ENCODE results near the gene C2CD2.
"Not testable (repeated sequence)": the region's sequence is repeated elsewhere in the genome, so short reads cannot be mapped to it uniquely, and the experiment has no call there.

C2CD2 gene

GRCh38 chr21:41953831-41954653 is at the start of gene C2CD2:
TSS of gene C2CD2 (minus strand) at chr21:41954018. CDS start at chr21:41953648, 370 bp downstream.
- in situ Hi-C loops (cut with MboI; ENCODE audit: low sequenced_read_pairs), result no loop called here

- in situ Hi-C loops (cut with MboI; ENCODE audit: low sequenced_read_pairs), result no loop called here
Measured at GRCh38 chr21:42003051-42003461, 49.2 kb upstream of the C2CD2 start.

GRCh38 chr21:42002421-42002958 is 48.7 kb upstream of the C2CD2 start:
- in situ Hi-C loops (cut with MboI; ENCODE audit: low sequenced_read_pairs), result no loop called here

GRCh38 chr21:42001781-42002180 is 48.0 kb upstream of the C2CD2 start:
- in situ Hi-C loops (cut with MboI; ENCODE audit: low sequenced_read_pairs), result no loop called here

GRCh38 chr21:42000908-42001307 is 47.1 kb upstream of the C2CD2 start:
- in situ Hi-C loops (cut with MboI; ENCODE audit: low sequenced_read_pairs), result no loop called here

DNA sequence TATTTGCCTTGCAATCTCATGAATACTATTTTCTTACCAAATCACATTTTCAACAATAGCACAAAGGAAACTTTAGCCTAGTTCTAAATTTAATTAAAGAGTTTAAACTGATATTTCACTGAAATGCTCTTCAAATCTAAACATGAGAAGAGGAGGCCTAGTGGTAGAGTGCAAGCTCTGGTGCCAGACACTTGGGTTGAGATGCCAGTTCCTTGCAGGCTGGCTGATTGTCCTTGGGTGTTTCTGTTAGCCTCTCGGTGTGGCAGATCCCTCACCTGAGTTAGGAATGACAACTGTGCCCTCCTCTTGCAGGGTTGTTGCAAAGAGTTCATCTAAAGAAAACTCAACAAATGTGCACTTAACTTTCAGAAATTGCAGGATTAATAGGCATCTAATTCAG is 43.8 kb upstream of the C2CD2 start:
- in situ Hi-C loops (cut with MboI; ENCODE audit: low sequenced_read_pairs), result no loop called here

DNA sequence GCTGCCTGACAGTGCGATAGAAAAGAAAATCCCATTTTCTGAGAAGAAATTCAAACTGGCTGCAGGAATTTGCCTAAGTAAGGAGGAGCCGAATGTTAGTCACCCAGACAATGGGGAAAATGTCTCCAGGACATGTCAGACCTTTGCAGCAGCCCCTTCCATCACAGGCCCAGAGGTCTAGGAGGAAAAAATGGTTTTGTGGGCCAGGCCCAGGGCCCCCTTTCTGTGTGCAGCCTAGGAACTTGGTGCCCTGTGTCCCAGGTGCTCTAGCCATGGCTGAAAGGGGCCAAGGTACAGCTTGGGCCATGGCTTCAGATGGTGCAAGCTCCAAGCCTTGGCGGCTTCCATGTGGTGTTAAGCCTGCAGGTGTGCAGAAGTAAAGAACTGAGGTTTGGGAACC is 41.8 kb upstream of the C2CD2 start:
- in situ Hi-C loops (cut with MboI; ENCODE audit: low sequenced_read_pairs), result no loop called here

DNA sequence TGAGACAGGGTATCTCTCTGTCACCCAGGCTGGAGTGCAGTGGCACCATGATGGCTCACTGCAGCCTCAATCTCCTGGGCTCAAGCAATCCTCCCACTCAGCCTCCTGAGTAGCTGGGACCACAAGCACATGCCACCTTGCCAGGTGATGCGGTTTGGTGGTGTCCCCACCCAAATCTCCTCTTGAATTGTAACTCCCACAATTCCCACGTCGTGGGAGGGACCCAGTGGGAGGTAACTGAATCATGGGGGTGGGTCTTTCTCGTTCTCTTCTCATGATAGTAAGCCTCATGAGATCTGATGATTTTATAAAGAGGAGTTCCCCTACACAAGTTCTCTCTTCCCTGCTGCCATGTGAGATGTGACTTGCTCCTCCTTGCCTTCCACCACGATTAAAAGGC is 40.8 kb upstream of the C2CD2 start:
- in situ Hi-C loops (cut with MboI; ENCODE audit: low sequenced_read_pairs), result not testable (repeated sequence)

- in situ Hi-C loops (cut with MboI; ENCODE audit: low sequenced_read_pairs), result no loop called here
Measured at GRCh38 chr21:41993744-41994143, 39.9 kb upstream of the C2CD2 start.

DNA sequence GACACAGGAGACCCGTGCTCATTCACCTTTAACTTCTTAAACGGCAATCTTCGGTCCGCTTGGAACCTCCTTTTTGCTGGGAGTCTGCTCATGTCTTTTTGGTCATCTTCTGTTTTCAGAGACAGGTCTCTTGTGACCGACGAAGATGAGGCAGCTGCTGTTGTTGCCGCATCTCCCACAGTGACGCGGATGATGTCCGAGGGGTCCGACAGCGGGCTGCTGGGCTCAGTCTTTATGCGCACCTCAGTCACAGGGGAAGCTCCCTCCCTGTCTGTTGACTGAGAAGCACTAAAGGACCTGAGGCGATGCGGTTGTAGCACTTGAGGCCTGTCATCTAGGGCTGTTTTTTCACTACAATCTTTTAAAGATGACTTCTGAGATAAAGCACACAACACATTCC is 38.8 kb upstream of the C2CD2 start:
- in situ Hi-C loops (cut with MboI; ENCODE audit: low sequenced_read_pairs), result no loop called here

DNA sequence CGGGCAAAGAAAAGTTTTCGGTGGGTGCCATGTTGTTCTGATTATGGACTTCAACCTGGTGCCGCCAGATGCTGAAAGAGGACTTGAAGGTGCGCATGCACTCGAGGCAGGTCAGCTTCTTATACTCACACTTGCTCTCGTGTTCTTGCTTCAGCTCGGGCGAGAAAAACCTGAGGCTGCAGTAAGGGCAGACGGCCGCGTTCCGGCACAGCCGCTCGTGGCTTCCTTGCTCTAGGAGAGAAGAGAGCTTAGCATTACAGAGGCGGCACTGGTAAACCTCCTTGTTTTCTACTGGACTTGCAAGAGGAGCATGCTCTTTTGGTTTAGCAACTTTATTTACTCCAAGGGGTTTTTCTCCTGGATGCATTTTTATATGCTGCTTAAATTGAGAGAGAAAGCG is 37.8 kb upstream of the C2CD2 start:
- in situ Hi-C loops (cut with MboI; ENCODE audit: low sequenced_read_pairs), result no loop called here

GRCh38 chr21:41989698-41990097 is 35.9 kb upstream of the C2CD2 start:
- in situ Hi-C loops (cut with MboI; ENCODE audit: low sequenced_read_pairs), result no loop called here

DNA sequence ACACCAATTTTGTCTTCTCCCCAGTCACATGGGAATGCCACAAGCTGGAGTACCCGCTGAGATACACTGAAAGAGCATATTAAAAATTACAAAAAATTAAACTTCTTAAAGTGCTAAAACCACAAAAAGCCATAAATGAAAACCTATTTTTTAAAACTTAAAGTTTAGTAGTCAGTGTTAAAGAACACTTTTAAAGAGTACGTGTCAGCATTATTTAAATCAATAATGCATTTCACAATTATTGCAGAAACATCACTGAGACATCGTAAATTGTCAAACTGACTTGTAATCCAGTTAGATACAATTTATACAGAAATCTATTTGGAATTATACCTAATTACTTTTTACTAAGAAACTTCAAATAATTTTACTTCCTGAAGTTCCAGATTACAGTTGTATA is 33.5 kb upstream of the C2CD2 start:
- in situ Hi-C loops (cut with MboI; ENCODE audit: low sequenced_read_pairs), result no loop called here

DNA sequence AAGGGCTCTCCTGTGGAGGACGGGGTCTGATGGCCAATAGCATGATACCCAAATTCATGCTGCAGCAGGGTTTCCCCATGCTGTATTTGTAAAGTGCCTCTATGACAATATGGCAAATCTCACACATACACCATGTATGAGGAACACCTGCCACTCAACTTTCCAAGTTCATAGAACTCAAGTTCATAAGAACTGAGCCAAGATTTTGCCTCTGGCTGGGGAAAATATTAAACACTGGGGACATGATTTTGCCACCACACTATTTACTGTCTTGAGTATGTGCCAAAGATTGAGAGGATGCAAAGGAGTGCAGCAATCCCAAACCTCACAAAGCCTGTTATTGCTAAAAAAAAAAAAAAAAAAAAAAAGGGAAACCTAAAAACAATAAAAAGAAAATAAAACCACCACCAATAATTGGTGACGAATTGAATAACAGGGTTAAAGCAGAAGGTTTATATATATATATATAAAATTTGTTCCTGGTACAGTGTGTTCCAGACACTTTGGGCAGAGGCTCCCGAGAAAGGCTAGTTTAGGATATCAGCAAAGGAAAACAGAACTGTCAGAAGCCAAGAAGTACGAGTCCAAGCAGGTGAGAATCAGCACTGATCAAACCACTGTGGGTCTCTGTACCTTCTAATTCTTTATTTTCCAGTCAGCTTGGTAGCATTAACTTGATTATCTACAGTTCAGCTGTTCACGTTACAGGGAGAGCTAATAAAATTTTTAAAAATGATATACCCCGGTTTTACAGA is 32.0 kb upstream of the C2CD2 start:
- in situ Hi-C loops (cut with MboI; ENCODE audit: low sequenced_read_pairs), result no loop called here

DNA sequence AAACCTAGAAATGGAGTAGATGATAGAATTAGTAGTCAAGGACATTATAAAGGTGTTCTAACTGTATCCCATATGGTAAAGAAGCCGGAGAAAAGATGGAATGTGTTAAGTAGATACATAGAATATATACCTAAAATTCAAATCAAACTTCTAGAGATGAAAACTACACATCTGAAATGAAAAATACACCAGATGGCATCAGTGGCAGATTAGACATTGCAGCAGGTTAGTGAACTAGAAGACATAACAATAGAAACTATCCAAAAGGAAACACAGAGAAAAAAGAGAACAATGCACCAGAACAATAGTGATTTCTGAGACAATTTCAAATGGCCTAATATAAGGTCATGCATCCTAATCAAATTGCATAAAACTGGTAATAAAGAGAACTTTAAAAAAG is 29.4 kb upstream of the C2CD2 start:
- in situ Hi-C loops (cut with MboI; ENCODE audit: low sequenced_read_pairs), result no loop called here

DNA sequence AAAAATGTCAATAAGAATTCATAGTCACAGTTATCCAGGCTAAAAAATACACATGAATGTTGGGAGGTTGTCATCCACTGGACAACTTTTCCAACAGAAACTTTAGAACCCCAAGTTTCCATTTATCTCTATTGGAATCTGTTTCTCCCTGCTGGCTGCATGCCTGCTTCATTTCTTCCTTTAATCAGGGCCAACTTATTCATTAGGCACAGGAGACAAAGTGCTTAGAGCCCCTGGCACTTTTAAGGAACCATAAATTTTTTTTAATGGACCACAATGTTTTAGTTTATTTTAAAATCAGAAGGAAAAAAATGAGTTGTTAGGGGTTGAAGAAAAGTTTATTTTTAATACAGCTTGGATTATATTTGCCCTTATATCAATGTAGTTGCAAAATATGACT is 26.7 kb upstream of the C2CD2 start:
- in situ Hi-C loops (cut with MboI; ENCODE audit: low sequenced_read_pairs), result no loop called here

GRCh38 chr21:41979751-41980369 is 26.0 kb upstream of the C2CD2 start:
- in situ Hi-C loops (cut with MboI; ENCODE audit: low sequenced_read_pairs), result no loop called here

DNA sequence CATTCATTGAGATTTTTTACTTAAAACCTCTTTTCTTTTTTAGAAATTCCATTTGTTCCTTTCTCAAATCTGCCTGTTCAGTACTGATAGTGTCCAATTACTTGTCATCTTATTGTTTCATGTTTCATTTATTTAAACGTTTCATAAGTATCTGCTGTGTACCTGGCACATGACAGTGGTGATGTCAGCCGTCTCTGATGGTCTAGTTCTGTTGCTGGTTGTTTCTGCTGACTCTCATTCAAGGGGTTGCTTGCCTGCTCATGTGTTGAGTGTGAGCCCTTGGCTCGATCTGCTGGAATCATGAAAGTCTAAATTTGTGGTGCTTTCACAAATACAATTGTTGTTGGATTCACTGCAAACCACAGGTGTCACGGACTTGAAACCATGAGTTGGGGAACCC is 25.5 kb upstream of the C2CD2 start:
- in situ Hi-C loops (cut with MboI; ENCODE audit: low sequenced_read_pairs), result no loop called here

DNA sequence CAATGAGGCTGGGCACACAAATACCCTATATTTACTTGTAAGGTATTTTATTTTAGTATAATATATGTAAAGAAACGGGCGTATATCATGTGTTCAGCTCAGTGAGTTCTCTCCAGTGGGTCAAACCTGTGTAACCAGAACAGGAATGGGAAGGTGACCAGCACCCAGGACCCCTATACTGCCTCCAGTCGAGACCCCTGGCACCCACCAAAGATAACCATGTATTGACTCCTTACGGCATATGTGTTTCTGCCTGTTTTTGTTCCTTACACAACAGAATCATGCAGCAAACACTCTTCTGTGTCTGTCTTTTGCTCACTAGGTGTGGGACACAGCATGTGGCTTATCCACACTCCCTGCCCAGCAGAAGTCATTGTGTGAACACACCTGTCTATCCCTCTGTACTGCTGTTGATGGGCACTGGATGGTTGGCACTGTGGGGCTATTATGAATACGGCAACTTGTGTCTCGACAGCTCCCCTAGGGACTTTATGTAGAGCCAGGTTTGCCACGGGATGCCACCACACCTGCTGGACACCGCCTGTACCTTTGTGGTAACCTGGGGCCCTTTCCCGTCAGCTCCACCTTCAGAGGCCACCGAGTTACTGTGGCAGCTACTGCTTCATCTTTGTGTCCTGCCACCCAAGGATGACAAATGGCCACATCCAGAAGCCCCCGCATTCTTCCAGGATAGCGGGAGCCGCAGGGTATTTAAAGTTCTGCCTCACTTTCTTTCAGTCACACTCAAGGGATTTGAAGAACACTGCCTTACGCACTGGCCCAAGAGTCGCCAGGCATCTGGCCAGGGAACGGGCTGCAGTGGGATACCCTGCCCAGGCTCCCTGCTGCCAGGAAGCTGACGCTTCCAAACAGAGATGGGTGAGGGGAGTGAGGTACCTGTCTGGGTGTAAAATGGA is 23.5 kb upstream of the C2CD2 start:
- in situ Hi-C loops (cut with MboI; ENCODE audit: low sequenced_read_pairs), result no loop called here

GRCh38 chr21:41976611-41977010 is 22.8 kb upstream of the C2CD2 start:
- in situ Hi-C loops (cut with MboI; ENCODE audit: low sequenced_read_pairs), result no loop called here

Measured in HL-60/S4 (cell line).